Smooth muscle cell (in vitro differentiated cells): ENCODE data around the gene PRPF4. TPM values are rescaled to one million over a fixed set of nuclear protein-coding genes. Genes with fewer than 3 reads are reported as not detected.
"Not testable (repeated sequence)": the region's sequence is repeated elsewhere in the genome, so short reads cannot be mapped to it uniquely, and the experiment has no call there.

Experiments used
- DNase-seq: peaks from one replicate; lab custom pipeline; 2025; ENCODE audit not compliant: unreplicated experiment; lab: John Stamatoyannopoulos, UW
- H2AFZ ChIP-seq: fragments of 200-600 bp; sonication (generic); 2 replicates; pipeline ENCODE4 v1.6.0; 2016; ENCODE audit warnings: antibody characterized with exemption, low read depth, mild to moderate bottlenecking
- H3F3A ChIP-seq: fragments of 200-600 bp; sonication (generic); 2 replicates; pipeline ENCODE4 v1.6.0; 2017; ENCODE audit warnings: antibody characterized with exemption, low read depth
- H3K27ac ChIP-seq: fragments of 200-600 bp; sonication (generic); 2 replicates; pipeline ENCODE4 v1.5.1; 2016; ENCODE audit warnings: low read depth, mild to moderate bottlenecking
- H3K27me3 ChIP-seq: fragments of 200-600 bp; sonication (generic); 2 replicates; pipeline ENCODE4 v1.6.1; 2016; ENCODE audit warnings: low read depth, mild to moderate bottlenecking
- H3K36me3 ChIP-seq: fragments of 200-600 bp; sonication (generic); 2 replicates; pipeline ENCODE4 v1.5.1; 2016; ENCODE audit warnings: low read depth
- H3K4me1 ChIP-seq: fragments of 200-600 bp; sonication (generic); 2 replicates; pipeline ENCODE4 v1.5.1; 2016; ENCODE audit warnings: low read depth
- H3K4me2 ChIP-seq: fragments of 200-600 bp; sonication (generic); 2 replicates; pipeline ENCODE4 v1.6.0; 2016; ENCODE audit warnings: mild to moderate bottlenecking
- H3K4me3 ChIP-seq: fragments of 200-600 bp; sonication (generic); 2 replicates; pipeline ENCODE4 v1.5.1; 2016; ENCODE audit warnings: mild to moderate bottlenecking
- H3K79me2 ChIP-seq: fragments of 200-600 bp; sonication (generic); 2 replicates; pipeline ENCODE4 v1.6.0; 2016; ENCODE audit warnings: low read depth, mild to moderate bottlenecking
- H3K9ac ChIP-seq: fragments of 200-600 bp; sonication (generic); 2 replicates; pipeline ENCODE4 v1.6.0; 2016; ENCODE audit warnings: low read depth
- H3K9me3 ChIP-seq: fragments of 200-600 bp; sonication (generic); replicated peaks from 2 replicates; pipeline ENCODE4 v1.5.1; 2016; ENCODE audit warnings: low read depth
- H4K20me1 ChIP-seq: fragments of 200-600 bp; sonication (generic); 2 replicates; pipeline ENCODE4 v1.6.0; 2016; ENCODE audit warnings: low read depth
- WGBS: methylation state at CpG from one replicate; pipeline ENCODE4 v1.1.7; 2016; ENCODE audit warnings: low lambda C conversion rate; 5-methylcytosine and 5-hydroxymethylcytosine counted together
- polyA plus RNA-seq: library from polyadenylated mRNA; unstranded; fragments of >200 nt; fragmentation: Nextera tagmentation; extraction: Ambion mirVana; gene quantifications from 2 replicates; pipeline ENCODE4 v1.2.1, GENCODE V29; 2016
- total RNA-seq: library from RNA; depleted of rRNA; stranded (reverse); fragments of >200 nt; gene quantifications from 2 replicates; pipeline ENCODE4 v1.2.3, GENCODE V29; 2014
- TF ChIP-seq, protein P1 (sequence below): fragments of 200-600 bp; sonication (generic); IDR thresholded peaks from 2 replicates; pipeline ENCODE4 v1.5.1; 2017; ENCODE audit warnings: borderline replicate concordance, mild to moderate bottlenecking, antibody characterized with exemption; ENCODE audit not compliant: insufficient read depth, poor library complexity, severe bottlenecking

The PRPF4 gene
- total and polyA plus RNA-seq, 2 experiments from 2014 or later, result 18.5 to 22.2 TPM

DNA sequence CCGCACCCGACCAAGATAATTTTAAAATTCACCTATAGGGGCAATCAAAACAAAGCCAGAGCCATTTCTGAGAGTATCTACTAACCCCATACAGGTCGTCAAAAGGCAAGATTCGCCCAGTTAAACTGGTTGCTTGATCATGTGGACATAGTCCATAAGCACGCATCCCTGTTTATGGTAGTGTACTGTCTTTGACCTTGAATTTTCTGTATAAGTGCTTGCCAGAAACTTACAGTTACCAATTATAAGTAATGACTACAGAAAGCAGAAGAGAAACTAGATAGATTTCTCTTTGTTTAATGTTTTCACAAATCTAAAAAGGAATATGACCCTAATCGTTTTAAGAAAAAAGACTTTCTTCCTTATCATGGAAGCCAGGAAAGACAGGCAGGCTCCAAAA is 28.5 kb upstream of the PRPF4 start:
- WGBS, result 94% methylated on average over 6 of the region's 6 CpGs
- Histone ChIP-seq H3K4me2 (no peak overlapping the region), H2AFZ (no peak overlapping the region), H3K27ac (no peak overlapping the region), H3K36me3 (no peaks in the 10 kb centered on the region), H3K79me2 (peaks cover 51% of the 10 kb centered on the region), H4K20me1 (peaks cover 79% of the 10 kb centered on the region), H3K4me3 (no peak overlapping the region), H3K9ac (no peak overlapping the region), H3K9me3 (no peaks in the 10 kb centered on the region), H3F3A (no peaks in the 10 kb centered on the region), H3K27me3 (no peaks in the 10 kb centered on the region), H3K4me1 (no peaks in the 10 kb centered on the region)
- TF ChIP-seq, protein P1, sequence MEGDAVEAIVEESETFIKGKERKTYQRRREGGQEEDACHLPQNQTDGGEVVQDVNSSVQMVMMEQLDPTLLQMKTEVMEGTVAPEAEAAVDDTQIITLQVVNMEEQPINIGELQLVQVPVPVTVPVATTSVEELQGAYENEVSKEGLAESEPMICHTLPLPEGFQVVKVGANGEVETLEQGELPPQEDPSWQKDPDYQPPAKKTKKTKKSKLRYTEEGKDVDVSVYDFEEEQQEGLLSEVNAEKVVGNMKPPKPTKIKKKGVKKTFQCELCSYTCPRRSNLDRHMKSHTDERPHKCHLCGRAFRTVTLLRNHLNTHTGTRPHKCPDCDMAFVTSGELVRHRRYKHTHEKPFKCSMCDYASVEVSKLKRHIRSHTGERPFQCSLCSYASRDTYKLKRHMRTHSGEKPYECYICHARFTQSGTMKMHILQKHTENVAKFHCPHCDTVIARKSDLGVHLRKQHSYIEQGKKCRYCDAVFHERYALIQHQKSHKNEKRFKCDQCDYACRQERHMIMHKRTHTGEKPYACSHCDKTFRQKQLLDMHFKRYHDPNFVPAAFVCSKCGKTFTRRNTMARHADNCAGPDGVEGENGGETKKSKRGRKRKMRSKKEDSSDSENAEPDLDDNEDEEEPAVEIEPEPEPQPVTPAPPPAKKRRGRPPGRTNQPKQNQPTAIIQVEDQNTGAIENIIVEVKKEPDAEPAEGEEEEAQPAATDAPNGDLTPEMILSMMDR, result no peak
- no peak for DNase-seq

DNA sequence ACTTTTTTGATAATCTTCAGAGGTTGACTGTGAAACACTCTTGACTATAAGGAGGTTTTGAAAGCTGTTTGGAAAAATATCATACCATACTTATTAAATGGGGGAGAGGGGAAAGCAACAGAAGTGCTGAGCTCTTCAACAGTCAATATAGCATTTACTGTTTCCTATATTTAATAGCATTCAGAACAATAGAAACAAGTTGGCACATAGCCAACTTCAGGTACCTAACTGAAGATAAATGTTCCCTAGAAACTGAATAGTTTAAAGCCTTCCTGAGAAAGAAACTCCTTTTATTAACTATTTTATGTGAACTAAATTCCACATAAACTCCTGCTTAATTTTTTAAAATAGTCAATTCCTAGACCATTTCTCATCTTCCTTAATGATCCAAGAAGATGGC is 27.8 kb upstream of the PRPF4 start:
- DNase-seq, result no peak
- H3K27me3 ChIP-seq, result no peaks in the 10 kb centered on the region

DNA sequence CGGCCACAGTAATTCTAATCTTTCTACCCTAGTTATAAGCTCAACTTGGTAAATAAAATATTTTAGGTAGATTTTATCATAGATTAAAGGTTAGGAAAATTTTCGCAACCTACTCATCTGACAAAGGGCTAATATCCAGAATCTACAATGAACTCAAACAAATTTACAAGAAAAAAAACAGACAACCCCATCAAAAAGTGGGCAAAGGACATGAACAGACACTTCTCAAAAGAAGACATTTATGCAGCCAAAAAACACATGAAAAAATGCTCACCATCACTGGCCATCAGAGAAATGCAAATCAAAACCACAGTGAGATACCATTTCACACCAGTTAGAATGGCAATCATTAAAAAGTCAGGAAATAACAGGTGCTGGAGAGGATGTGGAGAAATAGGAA is 25.8 kb upstream of the PRPF4 start:
- not testable (repeated sequence) for H3K4me3 ChIP-seq, H3F3A ChIP-seq, H3K36me3 ChIP-seq, H3K27me3 ChIP-seq, H3K4me1 ChIP-seq, H3K9me3 ChIP-seq, H3K9ac ChIP-seq, H3K27ac ChIP-seq, DNase-seq, H3K4me2 ChIP-seq, H2AFZ ChIP-seq
- WGBS, result 100% methylated on average over 2 of the region's 2 CpGs
- H3K79me2 ChIP-seq, result peaks cover 51% of the 10 kb centered on the region
- H4K20me1 ChIP-seq, result peaks cover 76% of the 10 kb centered on the region

More for the DNA sequence above, 27.8 kb upstream of the PRPF4 start:
- Histone ChIP-seq H3K79me2 (peaks cover 58% of the 10 kb centered on the region), H3F3A (no peaks in the 10 kb centered on the region), H3K27ac (no peak overlapping the region), H3K4me1 (no peaks in the 10 kb centered on the region), H3K9me3 (no peaks in the 10 kb centered on the region), H3K4me3 (no peak overlapping the region), H3K4me2 (no peak overlapping the region), H3K36me3 (no peaks in the 10 kb centered on the region), H3K9ac (no peak overlapping the region), H2AFZ (no peak overlapping the region), H4K20me1 (peaks cover 79% of the 10 kb centered on the region)
- TF ChIP-seq, protein P1, result no peak

DNA sequence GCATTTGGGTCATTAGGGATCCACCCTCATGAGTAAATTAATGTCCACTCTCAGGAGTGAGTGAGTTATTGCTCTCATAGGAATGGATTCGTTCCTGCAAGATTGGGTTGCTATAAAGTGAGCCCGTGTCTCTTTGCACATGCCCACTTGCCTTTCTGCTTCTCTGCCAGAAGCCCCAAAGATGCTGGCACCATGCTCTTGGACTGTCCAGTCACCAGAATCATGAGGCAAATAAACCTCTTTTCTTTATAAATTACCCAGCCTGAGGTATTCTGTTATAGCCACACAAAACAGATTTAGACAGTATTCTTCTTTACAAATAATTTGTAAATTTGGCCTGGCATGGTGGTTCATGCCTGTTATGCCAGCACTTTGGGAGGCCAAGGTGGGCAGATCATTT is 24.7 kb upstream of the PRPF4 start:
- TF ChIP-seq, protein P1, result no peak
- WGBS, result 97% methylated on average over 2 of the region's 2 CpGs
- Histone ChIP-seq H3K4me2 (no peak overlapping the region), H3K79me2 (peaks cover 40% of the 10 kb centered on the region), H3K27me3 (no peaks in the 10 kb centered on the region), H3K36me3 (no peaks in the 10 kb centered on the region), H2AFZ (no peak overlapping the region), H3K27ac (no peak overlapping the region), H4K20me1 (peaks cover 74% of the 10 kb centered on the region), H3F3A (no peaks in the 10 kb centered on the region), H3K4me1 (no peaks in the 10 kb centered on the region), H3K4me3 (no peak overlapping the region), H3K9me3 (no peaks in the 10 kb centered on the region), H3K9ac (no peak overlapping the region)
- DNase-seq, result no peak
